Hematopoietic multipotent progenitor cell treated with erythropoietin and hydrocortisone succinate and interleukin-3 and kit ligand, for 15 days (in vitro differentiated cells): Measurements from ENCODE around the gene RANGRF.
"Not testable (repeated sequence)": the region's sequence is repeated elsewhere in the genome, so short reads cannot be mapped to it uniquely, and the experiment has no call there.

ENCODE experiments used
- DNase-seq: peaks from one replicate; pipeline ENCODE4 v3.0.0-alpha.2; 2015; ENCODE audit warnings: low spot score

Gene RANGRF, protein sequence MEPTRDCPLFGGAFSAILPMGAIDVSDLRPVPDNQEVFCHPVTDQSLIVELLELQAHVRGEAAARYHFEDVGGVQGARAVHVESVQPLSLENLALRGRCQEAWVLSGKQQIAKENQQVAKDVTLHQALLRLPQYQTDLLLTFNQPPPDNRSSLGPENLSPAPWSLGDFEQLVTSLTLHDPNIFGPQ

DNA sequence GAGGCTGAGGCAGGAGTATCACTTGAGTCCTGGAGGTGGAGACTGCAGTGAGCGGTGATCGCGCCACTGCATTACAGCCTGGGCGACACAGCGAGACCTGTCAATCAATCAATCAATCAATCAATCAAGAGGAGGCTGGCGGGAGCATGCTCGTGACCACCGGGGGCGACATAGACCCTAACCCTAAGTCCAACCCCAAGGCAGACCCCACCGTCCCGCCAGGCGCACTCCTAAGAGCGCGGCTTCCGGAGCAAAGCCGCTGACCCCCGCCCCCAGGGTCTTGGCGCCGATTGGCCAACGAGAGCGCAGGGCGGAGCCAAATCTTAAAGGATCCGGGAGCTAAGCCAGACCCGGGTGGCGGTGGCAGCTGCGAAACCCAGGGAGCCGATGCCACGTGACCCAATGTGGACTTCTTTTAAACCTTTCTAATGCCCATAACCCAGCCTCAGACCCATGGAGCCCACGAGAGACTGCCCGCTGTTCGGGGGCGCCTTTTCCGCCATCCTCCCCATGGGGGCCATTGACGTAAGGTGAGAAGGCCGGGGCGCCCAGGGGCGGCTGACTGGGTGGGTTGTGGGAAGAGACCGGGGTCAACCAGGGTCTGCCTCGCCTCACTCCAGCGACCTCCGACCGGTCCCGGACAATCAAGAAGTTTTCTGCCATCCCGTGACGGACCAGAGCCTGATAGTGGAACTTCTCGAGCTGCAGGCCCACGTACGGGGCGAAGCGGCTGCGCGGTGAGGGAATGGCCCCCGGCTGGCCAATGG, at the start of gene RANGRF:
Gene RANGRF (plus strand): TSS at position 335 of the 767 bp plus-strand sequence. CDS start 119 bp downstream, at position 454.
- peak; percentile 74 for DNase-seq

DNA sequence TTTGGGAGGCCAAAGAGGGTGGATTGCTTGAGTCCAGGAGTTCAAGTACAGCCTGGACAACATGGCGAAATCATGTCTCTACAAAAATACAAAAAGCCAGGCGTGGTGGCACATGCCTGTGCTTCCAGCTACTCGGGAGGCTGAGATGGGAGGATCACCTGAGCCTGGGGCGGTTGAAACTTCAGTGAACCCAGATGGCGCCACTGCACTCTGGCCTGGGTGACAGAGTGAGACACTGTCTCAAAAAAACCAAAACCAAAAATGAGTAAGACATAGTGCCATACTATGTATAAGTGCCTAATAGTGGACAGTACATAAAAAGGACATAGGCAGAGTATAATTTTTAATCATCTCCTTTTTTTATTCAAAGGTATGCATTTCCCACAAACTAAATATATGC, 44.6 kb upstream of the RANGRF start:
- no peak for DNase-seq

DNA sequence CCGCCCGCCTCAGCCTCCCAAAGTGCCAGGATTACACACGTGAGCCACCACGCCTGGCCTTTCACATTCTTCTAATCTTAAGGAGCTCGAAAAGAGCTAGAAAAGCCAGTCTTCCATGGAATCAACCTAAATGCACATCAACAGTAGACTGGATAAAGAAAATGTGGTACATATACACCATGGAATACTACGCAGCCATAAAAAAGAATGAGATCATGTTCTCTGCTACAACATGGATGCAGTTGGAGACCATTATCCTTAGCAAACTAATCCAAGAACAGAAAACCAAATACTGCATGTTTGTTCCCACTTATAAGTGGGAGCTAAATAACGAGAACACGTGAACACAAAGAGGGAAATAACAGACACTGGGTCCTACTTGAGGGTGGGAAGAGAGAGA, 43.7 kb upstream of the RANGRF start:
- no peak for DNase-seq

DNA sequence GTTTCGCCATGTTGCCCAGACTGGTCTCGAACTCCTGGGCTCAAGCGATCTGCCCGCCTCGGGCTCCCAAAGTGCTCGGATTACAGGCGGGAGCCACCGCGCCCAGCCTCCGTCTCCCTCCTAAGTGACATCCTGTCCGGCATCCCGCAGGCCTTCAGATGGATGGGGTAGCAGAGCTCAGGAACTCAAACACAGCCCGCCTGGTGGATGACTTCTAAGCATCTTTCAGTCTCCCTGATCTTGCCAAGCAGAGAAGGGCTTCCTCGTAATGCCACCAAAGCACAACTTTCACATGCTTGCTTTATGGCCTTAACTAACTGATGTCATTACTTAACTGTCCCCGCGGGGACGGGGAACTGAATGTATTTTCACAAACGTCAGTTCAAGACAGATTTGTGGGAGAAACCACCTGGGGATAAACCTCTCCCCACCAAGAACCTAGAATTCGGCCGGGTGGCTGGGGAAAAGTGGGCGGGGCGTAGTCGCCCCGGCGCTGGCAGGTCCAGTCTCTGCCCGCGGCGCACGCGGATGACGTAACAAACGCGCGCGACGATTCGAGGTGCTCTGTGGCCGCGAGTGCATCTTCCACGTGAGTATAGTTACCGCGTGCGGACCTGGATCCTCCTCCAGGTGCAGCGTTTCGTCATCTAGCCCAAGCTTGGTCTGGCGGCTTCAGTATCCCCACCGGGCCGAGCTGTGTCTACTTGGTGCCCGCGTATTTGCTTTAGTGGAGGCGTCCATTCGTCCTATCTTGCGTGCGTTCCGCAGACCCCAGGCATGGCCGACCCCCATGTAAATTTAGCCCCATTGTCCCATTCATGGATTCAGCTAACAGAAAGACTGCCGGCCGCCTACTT, 39.5 kb upstream of the RANGRF start, which contains the start of gene PFAS:
Gene PFAS (plus strand): TSS at position 539 of the 857 bp plus-strand sequence. CDS start 4,649 bp downstream, outside the sequence.
- DNase-seq = peak; percentile 95

DNA sequence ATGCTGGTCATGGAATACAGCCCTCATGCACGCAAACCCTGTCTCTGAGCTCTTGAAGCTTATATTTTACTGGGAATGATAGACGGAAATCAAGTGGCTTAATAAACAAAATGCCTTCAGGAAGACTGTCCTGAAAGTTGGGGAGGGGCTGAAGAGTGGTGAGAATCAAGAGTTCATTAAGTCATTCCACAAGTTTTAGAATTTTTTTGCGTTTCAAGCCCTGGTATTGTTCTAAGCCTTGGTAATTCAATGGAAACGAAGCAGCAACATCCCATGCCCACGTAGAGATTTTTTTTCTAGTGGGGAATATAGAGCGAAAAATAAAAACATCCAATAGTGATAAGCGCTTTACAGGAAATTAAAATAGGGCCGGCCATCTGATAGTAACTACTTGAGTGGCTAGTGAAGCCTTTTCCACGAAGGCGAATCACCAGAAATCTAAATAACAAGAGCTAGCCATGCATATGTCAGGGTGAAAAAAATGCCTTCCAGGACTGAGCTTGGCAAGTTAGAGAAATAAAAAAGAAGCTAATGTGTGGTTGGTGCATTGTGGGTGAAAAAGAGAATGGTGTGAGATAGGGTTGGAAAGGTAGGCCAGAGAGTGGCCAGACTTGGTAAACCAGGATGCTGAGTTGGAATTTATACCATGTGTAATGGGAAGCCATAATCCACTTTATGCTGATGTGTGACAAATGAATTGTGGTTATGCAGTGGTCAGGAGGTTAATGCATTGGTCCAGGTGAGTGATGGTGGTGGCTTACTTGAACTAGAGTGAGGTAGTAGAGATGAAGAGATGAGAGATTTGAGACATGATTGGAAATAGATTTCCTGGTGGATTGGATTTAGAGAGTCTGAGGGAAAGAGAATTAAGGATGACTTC, 38.6 kb upstream of the RANGRF start:
- no peak for DNase-seq

DNA sequence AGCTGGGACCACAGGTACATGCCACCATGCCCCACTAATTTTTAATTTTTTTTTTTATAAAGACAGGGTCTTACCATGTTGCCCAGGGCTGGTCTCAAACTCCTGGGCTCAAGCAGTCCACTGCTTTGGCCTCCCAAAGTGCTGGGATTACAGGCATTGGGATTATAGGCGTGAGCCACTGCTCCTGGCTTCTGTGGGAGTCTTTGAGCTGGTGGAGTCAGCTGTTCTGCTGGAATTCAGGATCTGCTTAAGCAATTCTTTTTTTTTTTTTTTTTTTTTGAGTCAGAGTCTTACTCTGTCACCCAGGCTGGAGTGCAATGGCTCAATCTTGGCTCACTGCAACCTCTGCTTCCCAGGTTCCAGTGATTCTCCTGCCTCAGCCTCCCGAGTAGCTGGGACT, 37.1 kb upstream of the RANGRF start:
- not testable (repeated sequence) for DNase-seq

DNA sequence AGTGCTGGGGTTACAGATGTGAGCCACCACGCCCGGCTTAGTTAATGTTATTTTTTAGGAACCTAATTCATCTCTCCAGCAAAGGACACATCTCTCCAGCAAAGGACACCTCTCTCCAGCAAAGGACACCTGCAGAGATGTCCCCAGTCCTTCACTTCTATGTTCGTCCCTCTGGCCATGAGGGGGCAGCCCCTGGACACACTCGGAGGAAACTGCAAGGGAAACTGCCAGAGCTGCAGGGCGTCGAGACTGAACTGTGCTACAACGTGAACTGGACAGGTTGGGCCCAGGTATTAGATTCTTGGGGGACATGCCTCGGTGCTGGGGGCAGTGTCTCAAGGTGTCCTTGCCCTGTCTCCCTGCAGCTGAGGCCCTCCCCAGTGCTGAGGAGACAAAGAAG, 34.7 kb upstream of the RANGRF start:
- DNase-seq = peak; percentile 14

DNA sequence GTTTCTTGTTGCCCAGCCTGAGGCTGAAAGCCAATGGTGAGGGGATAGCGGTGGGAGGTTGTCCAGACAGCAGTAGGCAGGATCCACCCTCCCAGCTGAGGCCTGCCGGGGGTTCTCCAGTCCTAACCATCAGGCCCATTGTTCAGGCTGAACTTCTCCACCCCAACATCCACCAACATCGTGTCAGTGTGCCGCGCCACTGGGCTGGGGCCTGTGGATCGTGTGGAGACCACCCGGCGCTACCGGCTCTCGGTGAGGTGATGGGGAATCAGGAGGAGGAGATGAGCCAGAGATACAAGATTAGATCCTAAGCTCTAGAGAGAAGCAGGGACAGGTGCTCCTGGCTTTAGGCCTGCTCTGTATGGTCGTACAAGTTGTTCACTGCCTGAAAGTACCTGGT, 33.6 kb upstream of the RANGRF start:
- no peak for DNase-seq

DNA sequence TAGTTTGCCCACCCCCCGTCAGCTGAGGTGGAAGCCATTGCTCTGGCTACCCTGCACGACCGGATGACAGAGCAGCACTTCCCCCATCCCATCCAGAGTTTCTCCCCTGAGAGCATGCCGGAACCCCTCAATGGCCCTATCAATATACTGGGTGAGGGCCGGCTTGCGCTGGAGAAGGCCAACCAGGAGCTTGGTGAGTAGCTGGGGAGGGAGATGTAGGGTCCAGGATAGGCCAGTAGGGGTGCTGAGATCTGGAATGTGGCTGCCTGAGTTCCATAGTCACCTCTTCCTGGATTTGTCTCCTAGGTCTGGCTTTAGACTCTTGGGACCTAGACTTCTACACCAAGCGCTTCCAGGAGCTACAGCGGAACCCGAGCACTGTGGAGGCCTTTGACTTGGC, 33.0 kb upstream of the RANGRF start:
- DNase-seq = no peak

DNA sequence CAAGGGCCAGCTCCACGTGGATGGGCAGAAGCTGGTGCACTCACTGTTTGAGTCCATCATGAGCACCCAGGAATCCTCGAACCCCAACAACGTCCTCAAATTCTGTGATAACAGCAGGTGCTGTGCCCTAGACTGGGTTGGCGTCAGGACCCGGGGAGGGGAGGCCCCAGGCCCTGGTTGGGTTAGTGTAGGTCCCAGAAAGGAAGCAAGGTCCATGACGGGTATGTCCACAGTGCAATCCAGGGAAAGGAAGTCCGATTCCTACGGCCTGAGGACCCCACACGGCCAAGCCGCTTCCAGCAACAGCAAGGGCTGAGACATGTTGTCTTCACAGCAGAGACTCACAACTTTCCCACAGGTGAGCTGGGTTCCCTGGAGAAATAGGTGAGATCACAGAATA, 32.2 kb upstream of the RANGRF start:
- DNase-seq = no peak

DNA sequence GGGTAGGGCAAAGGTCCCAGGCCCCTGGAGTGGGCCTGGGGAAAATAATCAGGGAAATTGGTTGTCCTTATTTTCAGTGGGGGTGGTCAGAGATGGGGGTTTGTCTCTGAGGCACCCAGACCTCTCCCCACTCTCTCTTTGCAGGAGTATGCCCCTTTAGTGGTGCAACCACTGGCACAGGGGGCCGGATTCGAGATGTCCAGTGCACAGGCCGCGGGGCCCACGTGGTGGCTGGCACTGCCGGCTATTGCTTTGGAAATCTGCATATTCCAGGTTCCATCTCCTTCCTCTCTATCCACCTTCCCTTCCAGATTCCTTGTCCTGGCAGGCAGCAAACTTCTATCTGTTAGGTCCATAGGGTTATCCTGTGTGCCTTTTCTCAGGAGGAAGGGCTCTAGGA, 31.8 kb upstream of the RANGRF start:
- DNase-seq = no peak

DNA sequence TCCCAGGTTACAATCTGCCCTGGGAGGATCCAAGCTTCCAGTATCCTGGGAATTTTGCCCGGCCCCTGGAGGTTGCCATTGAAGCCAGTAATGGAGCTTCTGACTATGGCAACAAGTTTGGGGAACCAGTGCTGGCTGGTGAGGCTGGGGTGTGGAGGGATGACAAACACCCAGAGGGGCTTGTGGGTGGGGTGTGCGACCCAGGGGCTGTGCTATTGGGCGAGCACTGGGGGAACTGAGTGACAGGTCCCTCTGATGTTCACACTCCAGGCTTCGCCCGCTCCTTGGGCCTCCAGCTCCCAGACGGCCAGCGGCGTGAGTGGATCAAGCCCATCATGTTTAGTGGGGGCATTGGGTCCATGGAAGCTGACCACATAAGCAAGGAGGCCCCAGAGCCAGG, 30.7 kb upstream of the RANGRF start:
- no peak for DNase-seq

DNA sequence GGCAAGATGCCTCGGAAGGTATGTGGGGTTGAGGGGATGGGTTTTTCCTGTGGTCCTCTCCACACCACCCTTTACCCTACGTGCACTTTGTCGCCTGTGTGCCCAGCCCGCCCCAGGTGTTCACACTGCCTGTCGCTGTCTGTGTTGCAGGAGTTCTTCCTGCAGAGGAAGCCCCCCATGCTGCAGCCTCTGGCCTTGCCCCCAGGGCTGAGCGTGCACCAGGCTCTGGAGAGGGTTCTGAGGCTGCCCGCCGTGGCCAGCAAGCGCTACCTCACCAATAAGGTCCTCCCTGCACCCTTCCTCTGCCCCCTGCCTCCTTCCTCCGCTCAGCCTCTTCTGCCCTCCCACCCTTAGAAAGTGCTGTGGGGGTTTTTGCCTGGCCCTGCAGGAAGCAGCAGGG, 24.1 kb upstream of the RANGRF start:
- DNase-seq = no peak

DNA sequence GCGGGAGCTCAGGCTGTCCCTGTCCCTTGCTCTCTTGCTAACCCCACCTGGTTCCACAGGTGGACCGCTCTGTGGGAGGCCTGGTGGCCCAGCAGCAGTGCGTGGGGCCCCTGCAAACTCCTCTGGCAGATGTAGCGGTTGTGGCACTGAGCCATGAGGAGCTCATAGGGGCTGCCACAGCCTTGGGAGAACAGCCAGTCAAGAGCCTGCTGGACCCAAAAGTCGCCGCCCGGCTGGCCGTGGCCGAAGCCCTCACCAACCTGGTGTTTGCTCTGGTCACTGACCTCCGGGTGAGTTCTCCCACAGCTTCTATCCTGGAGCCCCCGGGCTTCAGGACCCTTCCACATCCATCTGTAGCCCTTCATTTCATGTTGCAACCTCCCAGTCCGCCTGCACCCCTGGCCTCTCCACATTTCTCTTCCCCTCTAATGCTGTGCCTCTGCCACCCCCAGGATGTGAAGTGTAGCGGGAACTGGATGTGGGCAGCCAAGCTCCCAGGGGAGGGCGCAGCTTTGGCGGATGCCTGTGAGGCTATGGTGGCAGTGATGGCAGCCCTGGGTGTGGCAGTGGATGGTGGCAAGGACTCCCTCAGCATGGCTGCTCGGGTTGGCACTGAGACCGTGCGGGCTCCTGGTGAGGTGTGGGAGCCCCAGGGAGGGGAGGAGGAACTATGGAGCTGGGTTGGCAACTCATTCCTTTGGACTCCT, 23.5 kb upstream of the RANGRF start:
- DNase-seq = no peak

DNA sequence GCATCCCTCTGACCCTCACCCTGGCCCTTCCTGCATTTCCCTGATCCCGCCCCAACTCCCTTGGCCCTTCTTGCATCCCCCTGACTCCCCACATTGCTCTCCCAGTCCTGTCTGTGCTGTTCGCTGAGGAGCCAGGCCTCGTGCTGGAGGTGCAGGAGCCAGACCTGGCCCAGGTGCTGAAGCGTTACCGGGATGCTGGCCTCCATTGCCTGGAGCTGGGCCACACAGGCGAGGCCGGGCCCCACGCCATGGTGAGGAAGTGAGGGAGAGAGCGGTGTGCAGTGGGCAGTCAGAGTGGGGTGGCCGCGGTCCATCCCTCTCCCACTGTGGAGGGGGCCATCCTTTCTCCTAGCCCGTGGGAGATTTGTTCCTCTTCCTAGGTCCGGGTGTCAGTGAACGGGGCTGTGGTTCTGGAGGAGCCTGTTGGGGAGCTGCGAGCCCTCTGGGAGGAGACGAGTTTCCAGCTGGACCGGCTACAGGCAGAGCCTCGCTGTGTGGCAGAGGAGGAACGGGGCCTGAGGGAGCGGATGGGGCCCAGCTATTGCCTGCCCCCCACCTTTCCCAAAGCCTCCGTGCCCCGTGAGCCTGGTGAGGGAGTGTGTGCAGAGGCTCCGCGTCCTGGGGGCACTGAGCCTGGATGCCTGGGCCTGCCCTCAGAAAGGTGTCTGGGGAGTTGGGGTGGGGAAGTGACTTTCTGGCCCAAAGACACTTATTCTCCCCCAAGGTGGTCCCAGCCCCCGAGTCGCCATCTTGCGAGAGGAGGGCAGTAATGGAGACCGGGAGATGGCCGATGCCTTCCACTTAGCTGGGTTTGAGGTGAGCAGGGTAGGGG, 21.6 kb upstream of the RANGRF start:
- no peak for DNase-seq

DNA sequence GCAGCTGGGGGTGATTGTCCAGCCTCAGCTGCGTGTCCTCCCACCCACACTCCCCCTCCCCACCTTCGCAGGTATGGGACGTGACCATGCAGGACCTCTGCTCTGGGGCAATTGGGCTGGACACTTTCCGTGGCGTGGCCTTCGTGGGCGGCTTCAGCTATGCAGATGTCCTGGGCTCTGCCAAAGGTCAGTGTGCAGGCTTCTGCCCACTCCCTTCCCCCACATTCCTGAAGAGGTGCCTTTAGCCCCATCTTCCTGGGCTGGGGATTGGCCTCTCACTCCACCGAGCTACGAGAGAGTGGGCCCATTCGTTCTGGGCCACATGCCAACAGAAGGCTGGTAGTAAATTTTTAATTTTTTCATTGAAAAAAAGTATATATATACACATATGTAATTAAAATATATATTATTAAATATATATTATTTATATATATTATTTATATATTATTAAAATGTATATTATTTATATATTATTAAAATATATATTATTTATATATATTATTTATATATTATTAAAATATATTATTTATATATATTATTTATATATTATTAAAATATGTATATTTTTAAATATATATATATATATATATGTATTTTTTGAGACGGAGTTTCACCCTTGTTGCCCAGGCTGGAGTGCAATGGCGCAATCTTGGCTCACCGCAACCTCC, 20.9 kb upstream of the RANGRF start:
- DNase-seq = no peak

DNA sequence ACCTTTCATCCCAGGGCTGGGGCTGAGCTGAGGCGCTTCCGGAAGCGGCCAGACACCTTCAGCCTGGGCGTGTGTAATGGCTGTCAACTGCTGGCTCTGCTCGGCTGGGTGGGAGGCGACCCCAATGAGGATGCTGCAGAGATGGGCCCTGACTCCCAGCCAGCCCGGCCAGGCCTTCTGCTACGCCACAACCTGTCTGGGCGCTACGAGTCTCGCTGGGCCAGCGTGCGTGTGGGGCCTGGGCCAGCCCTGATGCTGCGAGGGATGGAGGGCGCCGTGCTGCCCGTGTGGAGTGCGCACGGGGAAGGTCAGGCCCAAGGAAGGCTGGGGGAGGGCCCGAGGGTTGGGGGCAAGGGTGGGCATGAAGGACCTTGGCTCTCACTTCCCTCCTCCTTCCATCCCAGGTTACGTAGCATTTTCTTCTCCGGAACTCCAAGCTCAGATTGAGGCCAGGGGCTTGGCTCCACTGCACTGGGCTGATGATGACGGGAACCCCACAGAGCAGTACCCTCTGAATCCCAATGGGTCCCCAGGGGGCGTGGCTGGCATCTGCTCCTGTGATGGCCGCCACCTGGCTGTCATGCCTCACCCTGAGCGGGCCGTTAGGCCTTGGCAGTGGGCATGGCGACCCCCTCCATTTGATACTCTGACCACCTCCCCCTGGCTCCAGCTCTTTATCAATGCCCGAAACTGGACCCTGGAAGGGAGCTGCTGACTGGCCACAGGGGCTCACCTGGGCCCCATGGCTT, 19.7 kb upstream of the RANGRF start:
- no peak for DNase-seq

DNA sequence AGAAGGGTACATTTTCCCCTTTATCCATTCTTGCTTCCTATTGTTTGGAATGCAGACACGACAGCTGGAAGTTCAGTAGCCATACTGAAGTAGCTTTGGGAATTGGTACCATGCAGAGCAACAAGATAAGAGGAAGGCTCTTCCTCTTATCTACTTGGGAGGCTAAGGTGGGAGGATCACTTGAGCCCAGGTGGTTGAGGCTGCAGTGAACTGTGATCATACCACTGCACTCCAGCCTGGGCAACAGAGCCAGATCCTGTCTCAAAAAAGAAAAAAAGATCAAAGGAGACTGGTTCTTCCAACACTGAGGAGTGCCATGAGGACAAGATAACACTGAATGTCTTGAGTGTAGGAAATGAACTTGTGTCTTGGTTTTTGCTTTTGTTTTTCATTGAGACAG, 16.0 kb upstream of the RANGRF start:
- DNase-seq = no peak

DNA sequence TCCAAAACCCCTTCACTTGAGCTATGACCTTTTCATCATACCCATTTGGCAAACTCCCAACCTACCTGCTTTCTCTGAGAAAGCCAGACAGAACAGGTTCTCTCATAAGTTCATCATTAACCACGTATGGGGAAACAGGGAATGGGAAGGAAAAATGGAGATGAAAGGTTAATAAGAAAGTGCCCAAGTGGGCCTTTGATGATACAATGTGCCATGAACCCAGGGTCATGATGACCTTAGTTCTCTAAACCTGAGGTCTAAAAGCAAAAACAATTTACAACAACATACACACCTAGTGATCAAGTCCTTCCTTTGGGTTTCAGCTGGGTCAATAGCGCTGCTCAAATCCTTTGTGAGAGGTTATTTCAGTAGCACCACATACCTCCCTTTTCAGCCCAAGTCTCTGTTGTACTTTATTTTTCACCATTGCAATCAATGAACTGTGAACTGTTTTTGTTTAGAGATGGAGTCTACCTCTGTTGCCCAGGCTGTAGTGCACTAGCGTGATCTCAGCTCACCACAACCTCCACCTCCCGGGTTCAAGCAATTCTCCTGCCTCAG, 14.5 kb upstream of the RANGRF start:
- DNase-seq = no peak
